B cell (primary cell): Measurements from ENCODE around the gene GMCL2. TPM values are rescaled to one million over a fixed set of nuclear protein-coding genes. Genes with fewer than 3 reads are reported as not detected.

Experiments used
- ATAC-seq: fragments of 200-7000 bp; cut with Tn5 transposase; one replicate; pipeline ENCODE4 v1.10.0; 2021; ENCODE audit warnings: low read depth, mild to moderate bottlenecking, moderate number of reproducible peaks, moderate library complexity
- CTCF ChIA-PET: fragments of 350-600 bp; sonication (Branson Sonifier 250); formaldehyde crosslinking; loops from one replicate; lab custom pipeline; 2021; ENCODE audit warnings: antibody characterized with exemption, inconsistent platforms; lab: Charles Lee
- POLR2A ChIA-PET: fragments of 350-600 bp; sonication (Branson Sonifier 250); formaldehyde crosslinking; loops from one replicate; lab custom pipeline; 2021; ENCODE audit warnings: antibody characterized with exemption; lab: Charles Lee
- DNase-seq: peaks from one replicate; pipeline ENCODE4 v3.0.0; 2013
- H2AFZ ChIP-seq: 2 replicates; pipeline ENCODE4 v1.6.1; 2012; ENCODE audit warnings: mild to moderate bottlenecking, low read depth, low read length; ENCODE audit not compliant: insufficient read depth, poor library complexity, severe bottlenecking
- H3K27ac ChIP-seq, 2 donors: 1 replicate in 1 of 2; 2 replicates in 1 of 2; pipeline ENCODE4 v1.5.1; 2012 to 2013; ENCODE audit warnings: low read length in 2 of 2, mild to moderate bottlenecking in 2 of 2, moderate library complexity in 1 of 2
- H3K27me3 ChIP-seq, 4 experiments: fragments of 200-600 bp in 1 of 4; sonication (generic) in 1 of 4; replicated peaks in 1 of 4; 1 replicate in 2 of 4; 2 replicates in 2 of 4; pipeline versions ENCODE4 v1.6.1 to v1.7.0; 2013 to 2016; ENCODE audit warnings: low read length in 3 of 4, mild to moderate bottlenecking in 2 of 4, mixed read lengths in 1 of 4, moderate library complexity in 1 of 4; ENCODE audit not compliant: insufficient read depth in 4 of 4, control insufficient read depth in 3 of 4; ENCODE audit errors: control extremely low read depth in 1 of 4
- H3K36me3 ChIP-seq, 2 experiments: replicated peaks in 1 of 2; 1 replicate in 1 of 2; 2 replicates in 1 of 2; pipeline versions ENCODE4 v1.6.1 to v1.7.1; 2013; ENCODE audit warnings: low read length in 1 of 2; ENCODE audit not compliant: insufficient read depth in 2 of 2, control insufficient read depth in 1 of 2; ENCODE audit errors: control extremely low read depth in 1 of 2, extremely low read depth in 1 of 2
- H3K4me1 ChIP-seq, 2 donors: fragments of 200-600 bp in 1 of 2; sonication (generic) in 1 of 2; 1 replicate in 1 of 2; 2 replicates in 1 of 2; pipeline versions ENCODE4 v1.5.1 to v1.6.1; 2013 to 2017; ENCODE audit warnings: low read length in 2 of 2; ENCODE audit not compliant: control insufficient read depth in 2 of 2, insufficient read depth in 2 of 2
- H3K4me2 ChIP-seq: replicated peaks from 2 replicates; pipeline ENCODE3; 2012; ENCODE audit warnings: mild to moderate bottlenecking, low read depth, low read length; ENCODE audit not compliant: poor library complexity, severe bottlenecking
- H3K4me3 ChIP-seq, 5 experiments: fragments of 200-600 bp in 1 of 5; sonication (generic) in 1 of 5; 1 replicate in 3 of 5; 2 replicates in 2 of 5; pipeline versions ENCODE4 v1.5.1 to v1.7.0; 2011 to 2016; ENCODE audit warnings: low read length in 4 of 5, mild to moderate bottlenecking in 4 of 5, low read depth in 2 of 5, control low read depth in 1 of 5, moderate library complexity in 1 of 5; ENCODE audit not compliant: insufficient read depth in 1 of 5; ENCODE audit errors: control extremely low read depth in 1 of 5, extremely low read depth in 1 of 5
- H3K79me2 ChIP-seq: fragments of 200-600 bp; sonication (generic); one replicate; pipeline ENCODE4 v1.6.0; 2016; ENCODE audit warnings: low read length; ENCODE audit not compliant: control insufficient read depth, insufficient read depth
- H3K9ac ChIP-seq: fragments of 200-600 bp; sonication (generic); 2 replicates; pipeline ENCODE4 v1.6.1; 2017; ENCODE audit warnings: mild to moderate bottlenecking, low read length, moderate library complexity
- H3K9me3 ChIP-seq, 3 donors: one replicate each; pipeline versions ENCODE4 v1.6.1 to v1.7.1; 2013; ENCODE audit warnings: low read length in 2 of 3; ENCODE audit not compliant: control insufficient read depth in 2 of 3, insufficient read depth in 1 of 3; ENCODE audit errors: control extremely low read depth in 1 of 3
- H4K20me1 ChIP-seq: 2 replicates; pipeline ENCODE4 v1.6.0; 2012; ENCODE audit warnings: mild to moderate bottlenecking, low read length; ENCODE audit not compliant: insufficient read depth, control insufficient read depth, poor library complexity, severe bottlenecking
- H3K27ac Mint-ChIP-seq: one replicate; pipeline ENCODE4 v1.8.0; 2021; ENCODE audit warnings: mixed read lengths
- H3K27me3 Mint-ChIP-seq: one replicate; pipeline ENCODE4 v1.8.0; 2021; ENCODE audit warnings: mixed read lengths
- H3K4me1 Mint-ChIP-seq: one replicate; pipeline ENCODE4 v1.8.0; 2021; ENCODE audit warnings: mixed read lengths
- H3K4me3 Mint-ChIP-seq: one replicate; pipeline ENCODE4 v1.8.0; 2021; ENCODE audit warnings: mixed read lengths
- H3K9me3 Mint-ChIP-seq: one replicate; pipeline ENCODE4 v1.8.0; 2022; ENCODE audit warnings: mixed read lengths; ENCODE audit not compliant: insufficient read depth
- CTCF ChIP-seq: fragments of 200-600 bp; IDR thresholded peaks from one replicate; pipeline ENCODE4 v1.8.0; 2022; ENCODE audit warnings: antibody characterized with exemption, mild to moderate bottlenecking
- EZH2 ChIP-seq: IDR thresholded peaks from 2 replicates; pipeline ENCODE4 v1.6.1; 2012; ENCODE audit warnings: borderline replicate concordance, low read depth, mild to moderate bottlenecking, moderate library complexity, low read length; ENCODE audit not compliant: insufficient read depth, poor library complexity, severe bottlenecking
- WGBS: methylation state at CpG from one replicate; pipeline ENCODE4 v1.1.5; 2013; ENCODE audit warnings: missing lambda C conversion rate; ENCODE audit not compliant: insufficient coverage; 5-methylcytosine and 5-hydroxymethylcytosine counted together
- intact Hi-C: fragments of 100-400 bp; cut with micrococcal nuclease; formaldehyde crosslinking; loops from one replicate; pipeline ENCODE4 v1.10.0; 2022
- polyA plus RNA-seq: library from polyadenylated mRNA; depleted of rRNA; stranded (reverse); fragments of >200 nt; gene quantifications from 2 replicates; pipeline ENCODE4 v1.2.3, GENCODE V29; 2012
- total RNA-seq, 2 donors: library from RNA; stranded (reverse); fragments of 120-200 nt in 1 of 2; gene quantifications; 1 replicate in 1 of 2; 2 replicates in 1 of 2; pipeline versions ENCODE4 v1.2.3 to v1.2.4, GENCODE V29; 2013 to 2022

Gene GMCL2
- total and polyA plus RNA-seq, 2 donors (not counting 1 experiment from before 2014, with no cell fraction given) = not detected

GRCh38 chr5:178227138-178227659, 40.0 kb upstream of the GMCL2 start:
- H3K4me3 ChIP-seq = no peak overlapping the region
- H3K79me2 ChIP-seq = peaks cover 70% of the 10 kb centered on the region
- POLR2A ChIA-PET = no interaction called here
- no peaks in the 10 kb centered on the region for H3K9me3 ChIP-seq
- TF ChIP-seq EZH2 (no peak), CTCF (no peak)
- H3K9me3 Mint-ChIP-seq = no peaks in the 10 kb centered on the region
- DNase-seq (no peak), ATAC-seq (no peak)
- CTCF ChIA-PET = no interaction called here
- H4K20me1 ChIP-seq = peaks cover 85% of the 10 kb centered on the region
- H2AFZ ChIP-seq = no peak overlapping the region
- peaks cover 2 to 83% of the 10 kb centered on the region in 2 experiments for H3K36me3 ChIP-seq
- WGBS = 96% methylated on average over 4 of the region's 4 CpGs
- no peak overlapping the region for H3K27ac ChIP-seq
- H3K27me3 ChIP-seq = no peaks in the 10 kb centered on the region
- no peak overlapping the region for H3K4me3 Mint-ChIP-seq
- H3K27me3 Mint-ChIP-seq = no peaks in the 10 kb centered on the region
- no peak overlapping the region for H3K4me2 ChIP-seq
- peaks cover 43% of the 10 kb centered on the region for H3K4me1 Mint-ChIP-seq
- no peak overlapping the region for H3K9ac ChIP-seq
- intact Hi-C loops = no loop called here
- peaks cover 17 to 27% of the 10 kb centered on the region in 2 donors for H3K4me1 ChIP-seq
- H3K27ac Mint-ChIP-seq = no peak overlapping the region

GRCh38 chr5:178225174-178225573, 38.0 kb upstream of the GMCL2 start:
- WGBS = 96% methylated on average over 6 of the region's 6 CpGs
- Histone ChIP-seq H3K27me3 (no peaks in the 10 kb centered on the region), H3K4me3 (no peak overlapping the region), H3K4me1 (peaks cover 0 to 11% of the 10 kb centered on the region in 2 donors), H3K9ac (no peak overlapping the region), H2AFZ (no peak overlapping the region), H3K4me2 (no peak overlapping the region), H4K20me1 (peaks cover 83% of the 10 kb centered on the region), H3K9me3 (no peaks in the 10 kb centered on the region), H3K79me2 (peaks cover 51% of the 10 kb centered on the region), H3K36me3 (peaks cover 2 to 86% of the 10 kb centered on the region in 2 experiments), H3K27ac (no peak overlapping the region)
- H3K27me3 Mint-ChIP-seq = no peaks in the 10 kb centered on the region
- H3K4me1 Mint-ChIP-seq = peaks cover 38% of the 10 kb centered on the region
- no peak overlapping the region for H3K27ac Mint-ChIP-seq
- no peak overlapping the region for H3K4me3 Mint-ChIP-seq
- TF ChIP-seq EZH2 = no peak
- TF ChIP-seq CTCF = no peak
- DNase-seq (no peak), ATAC-seq (no peak)
- intact Hi-C loops = no loop called here
- H3K9me3 Mint-ChIP-seq = no peaks in the 10 kb centered on the region
- CTCF ChIA-PET = interaction anchor here (1.1 kb wide), 1 partner anchor 10 kb away, joined by 4 read pairs; no protein-coding TSS in a partner anchor
- POLR2A ChIA-PET = no interaction called here
